Trophoblast cell (in vitro differentiated cells and primary cell): ENCODE data around the gene NME9.

Experiments
- DNase-seq, 2 donors: peaks; one replicate each; pipeline ENCODE4 v3.0.0-alpha.2; 2016
- H2AFZ ChIP-seq: 2 replicates; pipeline ENCODE4 v1.6.1; 2013; ENCODE audit warnings: low read length, moderate library complexity, mild to moderate bottlenecking; ENCODE audit not compliant: insufficient read depth, poor library complexity
- H2AK5ac ChIP-seq: 2 replicates; pipeline ENCODE4 v1.6.1; 2013; ENCODE audit warnings: mild to moderate bottlenecking, low read length
- H2BK120ac ChIP-seq: 2 replicates; pipeline ENCODE4 v1.6.1; 2013; ENCODE audit warnings: low read length, mild to moderate bottlenecking, moderate library complexity; ENCODE audit not compliant: insufficient read depth, poor library complexity
- H2BK12ac ChIP-seq: 2 replicates; pipeline ENCODE4 v1.6.1; 2013; ENCODE audit warnings: mild to moderate bottlenecking, low read length, moderate library complexity
- H2BK5ac ChIP-seq: 2 replicates; pipeline ENCODE4 v1.6.1; 2013; ENCODE audit warnings: low read length, low read depth, moderate library complexity, mild to moderate bottlenecking; ENCODE audit not compliant: poor library complexity
- H3K14ac ChIP-seq: 2 replicates; pipeline ENCODE4 v1.6.1; 2013; ENCODE audit warnings: mild to moderate bottlenecking, low read length
- H3K18ac ChIP-seq: 2 replicates; pipeline ENCODE4 v1.6.1; 2013; ENCODE audit warnings: mild to moderate bottlenecking, low read length
- H3K23ac ChIP-seq: 2 replicates; pipeline ENCODE4 v1.6.1; 2013; ENCODE audit warnings: low read length
- H3K27ac ChIP-seq: 2 replicates; pipeline ENCODE4 v1.5.1; 2013; ENCODE audit warnings: low read depth, mild to moderate bottlenecking, inconsistent platforms, low read length, moderate library complexity
- H3K27me3 ChIP-seq: 2 replicates; pipeline ENCODE4 v1.6.1; 2013; ENCODE audit warnings: inconsistent platforms, mild to moderate bottlenecking, low read length, moderate library complexity; ENCODE audit not compliant: insufficient read depth
- H3K36me3 ChIP-seq, 2 experiments: 1 replicate in 1 of 2; 2 replicates in 1 of 2; pipeline ENCODE4 v1.6.1; 2013; ENCODE audit warnings: low read length in 2 of 2, mild to moderate bottlenecking in 2 of 2, moderate library complexity in 1 of 2; ENCODE audit not compliant: insufficient read depth in 2 of 2, control insufficient read depth in 1 of 2
- H3K4ac ChIP-seq: 2 replicates; pipeline ENCODE4 v1.6.1; 2013; ENCODE audit warnings: low read depth, mild to moderate bottlenecking, low read length, moderate library complexity
- H3K4me1 ChIP-seq, 2 experiments: 1 replicate in 1 of 2; 2 replicates in 1 of 2; pipeline ENCODE4 v1.6.1; 2013; ENCODE audit warnings: low read length in 2 of 2, mild to moderate bottlenecking in 2 of 2, moderate library complexity in 1 of 2; ENCODE audit not compliant: insufficient read depth in 2 of 2, control insufficient read depth in 1 of 2
- H3K4me2 ChIP-seq: 2 replicates; pipeline ENCODE4 v1.6.1; 2013; ENCODE audit warnings: inconsistent platforms, mild to moderate bottlenecking, low read length, moderate library complexity
- H3K4me3 ChIP-seq: 2 replicates; pipeline ENCODE4 v1.5.1; 2013; ENCODE audit warnings: mild to moderate bottlenecking, low read depth, low read length, inconsistent platforms
- H3K79me1 ChIP-seq: one replicate; pipeline ENCODE4 v1.6.1; 2013; ENCODE audit warnings: low read length
- H3K79me2 ChIP-seq: 2 replicates; pipeline ENCODE4 v1.6.1; 2013; ENCODE audit warnings: low read length, mild to moderate bottlenecking; ENCODE audit not compliant: control insufficient read depth, insufficient read depth, poor library complexity
- H3K9ac ChIP-seq: 2 replicates; pipeline ENCODE4 v1.6.1; 2013; ENCODE audit warnings: mild to moderate bottlenecking, low read length
- H3K9me3 ChIP-seq: 2 replicates; pipeline ENCODE4 v1.6.1; 2013; ENCODE audit warnings: low read depth, mild to moderate bottlenecking, control low read depth, inconsistent platforms, low read length; ENCODE audit not compliant: insufficient read depth
- H4K12ac ChIP-seq: 2 replicates; pipeline ENCODE4 v1.6.1; 2013; ENCODE audit warnings: low read depth, mild to moderate bottlenecking, low read length, moderate library complexity
- H4K8ac ChIP-seq: 2 replicates; pipeline ENCODE4 v1.6.1; 2013; ENCODE audit warnings: low read depth, mild to moderate bottlenecking, low read length, moderate library complexity
- H4K91ac ChIP-seq: one replicate; pipeline ENCODE4 v1.6.1; 2013; ENCODE audit warnings: low read depth, mild to moderate bottlenecking, low read length, moderate library complexity
- WGBS: extraction: QIAGEN DNeasy Blood & Tissue Kit; methylation state at CpG from one replicate; pipeline ENCODE4 v1.1.7; 2013; ENCODE audit warnings: missing lambda C conversion rate; ENCODE audit not compliant: insufficient read length, insufficient coverage; ENCODE audit errors: extremely low coverage; 5-methylcytosine and 5-hydroxymethylcytosine counted together

NME9 gene

GRCh38 chr3:138373736-138374094 lies 44.1 kb upstream of the NME9 start:
- Histone ChIP-seq H3K79me2 (no peaks in the 10 kb centered on the region), H3K14ac (no peak overlapping the region), H3K4me1 (peaks cover 10% of the 10 kb centered on the region in 2 experiments), H3K9me3 (no peaks in the 10 kb centered on the region), H3K18ac (no peak overlapping the region), H4K8ac (no peak overlapping the region), H2AFZ (no peak overlapping the region), H3K4me3 (no peak overlapping the region), H3K36me3 (peaks cover 2 to 3% of the 10 kb centered on the region in 2 experiments), H4K91ac (no peak overlapping the region), H3K27ac (no peak overlapping the region), H3K4me2 (no peak overlapping the region), H3K4ac (no peak overlapping the region), H2BK120ac (no peak overlapping the region), H3K9ac (no peak overlapping the region), H3K23ac (no peak overlapping the region), H4K12ac (no peak overlapping the region), H2BK12ac (no peak overlapping the region), H3K79me1 (peaks cover 1% of the 10 kb centered on the region), H2AK5ac (no peak overlapping the region), H2BK5ac (no peak overlapping the region), H3K27me3 (no peaks in the 10 kb centered on the region)
- WGBS, result no CpG with 5 or more reads among the region's 5 CpGs
- DNase-seq, result no peak

GRCh38 chr3:138373087-138373735 lies 43.6 kb upstream of the NME9 start:
- Histone ChIP-seq H2BK120ac (no peak overlapping the region), H3K79me2 (no peaks in the 10 kb centered on the region), H3K23ac (no peak overlapping the region), H3K14ac (no peak overlapping the region), H4K12ac (no peak overlapping the region), H2AK5ac (no peak overlapping the region), H3K79me1 (no peaks in the 10 kb centered on the region), H3K18ac (no peak overlapping the region), H4K8ac (no peak overlapping the region), H3K27ac (no peak overlapping the region), H3K27me3 (no peaks in the 10 kb centered on the region), H3K4me3 (no peak overlapping the region), H3K4ac (no peak overlapping the region), H3K9me3 (no peaks in the 10 kb centered on the region), H4K91ac (no peak overlapping the region), H3K4me2 (no peak overlapping the region), H2BK5ac (no peak overlapping the region), H3K9ac (no peak overlapping the region), H2AFZ (no peak overlapping the region), H3K36me3 (peaks cover 0 to 3% of the 10 kb centered on the region in 2 experiments), H3K4me1 (peaks cover 7% of the 10 kb centered on the region in 2 experiments), H2BK12ac (no peak overlapping the region)
- DNase-seq, result no peak
- WGBS, result no CpG with 5 or more reads among the region's 7 CpGs

- peak; percentile 11 to 36 for DNase-seq
- peaks cover 0 to 2% of the 10 kb centered on the region in 2 experiments for H3K4me1 ChIP-seq
- H3K79me2 ChIP-seq, result no peaks in the 10 kb centered on the region
- H3K9me3 ChIP-seq, result no peaks in the 10 kb centered on the region
- no peak overlapping the region for H3K4me3 ChIP-seq
- no peak overlapping the region for H3K4me2 ChIP-seq
- no peak overlapping the region for H4K8ac ChIP-seq
- H2BK5ac ChIP-seq, result no peak overlapping the region
- H3K79me1 ChIP-seq, result no peaks in the 10 kb centered on the region
- no peak overlapping the region for H3K23ac ChIP-seq
- no peak overlapping the region for H4K12ac ChIP-seq
- H3K27me3 ChIP-seq, result no peaks in the 10 kb centered on the region
- H3K4ac ChIP-seq, result no peak overlapping the region
- H3K9ac ChIP-seq, result no peak overlapping the region
- H2BK120ac ChIP-seq, result no peak overlapping the region
- H3K36me3 ChIP-seq, result no peaks in the 10 kb centered on the region
- no peak overlapping the region for H3K18ac ChIP-seq
- H3K27ac ChIP-seq, result no peak overlapping the region
- no peak overlapping the region for H4K91ac ChIP-seq
- WGBS, result no CpG with 5 or more reads among the region's 9 CpGs
- no peak overlapping the region for H2AFZ ChIP-seq
- no peak overlapping the region for H3K14ac ChIP-seq
- H2BK12ac ChIP-seq, result no peak overlapping the region
- H2AK5ac ChIP-seq, result no peak overlapping the region
Observed at GRCh38 chr3:138371070-138371965, 41.7 kb upstream of the NME9 start.

- no peak overlapping the region for H3K27ac ChIP-seq
- H2AK5ac ChIP-seq, result no peak overlapping the region
- WGBS, result no CpG with 5 or more reads among the region's 8 CpGs
- no peaks in the 10 kb centered on the region for H3K79me2 ChIP-seq
- H2BK12ac ChIP-seq, result no peak overlapping the region
- H3K36me3 ChIP-seq, result no peaks in the 10 kb centered on the region
- no peak for DNase-seq
- no peak overlapping the region for H2BK5ac ChIP-seq
- no peak overlapping the region for H4K91ac ChIP-seq
- no peak overlapping the region for H2AFZ ChIP-seq
- H3K18ac ChIP-seq, result no peak overlapping the region
- no peak overlapping the region for H3K4ac ChIP-seq
- no peaks in the 10 kb centered on the region for H3K79me1 ChIP-seq
- peaks cover 0 to 2% of the 10 kb centered on the region in 2 experiments for H3K4me1 ChIP-seq
- H3K14ac ChIP-seq, result no peak overlapping the region
- H3K4me3 ChIP-seq, result no peak overlapping the region
- H3K23ac ChIP-seq, result no peak overlapping the region
- H3K9me3 ChIP-seq, result no peaks in the 10 kb centered on the region
- no peak overlapping the region for H4K8ac ChIP-seq
- no peak overlapping the region for H2BK120ac ChIP-seq
- no peaks in the 10 kb centered on the region for H3K27me3 ChIP-seq
- no peak overlapping the region for H3K4me2 ChIP-seq
- H3K9ac ChIP-seq, result no peak overlapping the region
- H4K12ac ChIP-seq, result no peak overlapping the region
Observed at GRCh38 chr3:138370321-138370720, 40.7 kb upstream of the NME9 start.
